Subcutaneous adipose tissue (tissue), 4 donors: Measurements from ENCODE around the gene ST3GAL2. TPM values are rescaled to one million over a fixed set of nuclear protein-coding genes. Genes with fewer than 3 reads are reported as not detected.

ENCODE experiments used
- CTCF ChIP-seq: fragments of 450-650 bp; IDR thresholded peaks from one replicate; pipeline ENCODE4 v1.5.1; 2016; ENCODE audit warnings: low read depth, mild to moderate bottlenecking, control low read depth, antibody characterized with exemption, moderate library complexity
- total RNA-seq, 4 donors: library from RNA; depleted of rRNA; stranded (reverse); fragments of >200 nt; gene quantifications; one replicate each; pipeline ENCODE4 v1.1.0, GENCODE V29; 2016

Gene ST3GAL2
- total RNA-seq, 4 donors from 2014 or later = 9.9 to 14.1 (median 13.1) TPM

- TF ChIP-seq CTCF = no peak
Observed at GRCh38 chr16:70370924-70371323, 68.0 kb downstream of the ST3GAL2 start.

GRCh38 chr16:70364399-70364798 lies 74.5 kb downstream of the ST3GAL2 start:
- TF ChIP-seq CTCF = no peak

- no peak for TF ChIP-seq CTCF
Observed at GRCh38 chr16:70359552-70359951, 79.3 kb downstream of the ST3GAL2 start.

- TF ChIP-seq CTCF = no peak
Observed at GRCh38 chr16:70349783-70350182, 89.1 kb downstream of the ST3GAL2 start.

- TF ChIP-seq CTCF = no peak
Observed at GRCh38 chr16:70348991-70349390, 89.9 kb downstream of the ST3GAL2 start.

- no peak for TF ChIP-seq CTCF
Observed at GRCh38 chr16:70345840-70346239, 93.1 kb downstream of the ST3GAL2 start.

GRCh38 chr16:70342016-70342415 lies 96.9 kb downstream of the ST3GAL2 start:
- no peak for TF ChIP-seq CTCF
